Peyer's patch (tissue), 4 donors: ENCODE measurements around the gene TMEM163. TPM values are rescaled to one million over a fixed set of nuclear protein-coding genes. Genes with fewer than 3 reads are reported as not detected.
A peak's percentile ranks its signal among the peaks of the same experiment; 100 is the strongest.

ENCODE experiments used
- DNase-seq, 3 donors: peaks; one replicate each; pipeline ENCODE4 v3.0.0-alpha.2; 2017 to 2019
- H3K27ac ChIP-seq, 4 donors: fragments of 200-600 bp; sonication (generic); one replicate each; pipeline ENCODE4 v1.5.1; 2016 to 2019
- H3K27me3 ChIP-seq, 2 donors: fragments of 200-600 bp; sonication (generic); one replicate each; pipeline ENCODE4 v1.5.1; 2019
- H3K36me3 ChIP-seq, 3 donors: fragments of 200-600 bp; sonication (generic); one replicate each; pipeline ENCODE4 v1.5.1; 2016 to 2019
- H3K4me1 ChIP-seq, 4 donors: fragments of 200-600 bp; sonication (generic); one replicate each; pipeline ENCODE4 v1.5.1; 2016 to 2019
- H3K4me3 ChIP-seq, 4 donors: fragments of 200-600 bp; sonication (generic); 1 replicate in 3 of 4; 2 replicates in 1 of 4; pipeline ENCODE4 v1.5.1; 2016 to 2019; ENCODE audit warnings: mild to moderate bottlenecking in 1 of 4
- H3K9me3 ChIP-seq, 4 donors: fragments of 200-600 bp; sonication (generic); one replicate each; pipeline ENCODE4 v1.5.1; 2016 to 2019; ENCODE audit warnings: mild to moderate bottlenecking in 1 of 4
- POLR2A ChIP-seq, 2 donors: fragments of 450-650 bp; IDR thresholded peaks; one replicate each; pipeline ENCODE4 v1.5.1; 2017; ENCODE audit warnings: antibody characterized with exemption in 2 of 2, mild to moderate bottlenecking in 2 of 2, moderate library complexity in 2 of 2
- total RNA-seq, 4 donors: library from RNA; depleted of rRNA; stranded (reverse); fragments of >200 nt; gene quantifications; one replicate each; pipeline ENCODE4 v1.1.0, GENCODE V29; 2016
- TF ChIP-seq, protein P1 (sequence below), 6 experiments: fragments of 450-650 bp in 4 of 6; fragments of 200-600 bp in 2 of 6; sonication (generic) in 1 of 6; IDR thresholded peaks; one replicate each; pipeline ENCODE4 v1.5.1; 2017 to 2019; ENCODE audit warnings: antibody characterized with exemption in 6 of 6, mild to moderate bottlenecking in 3 of 6, moderate library complexity in 1 of 6

TMEM163 gene
- total RNA-seq, 4 donors from 2014 or later, result 1.7 TPM; not detected in 3

DNA sequence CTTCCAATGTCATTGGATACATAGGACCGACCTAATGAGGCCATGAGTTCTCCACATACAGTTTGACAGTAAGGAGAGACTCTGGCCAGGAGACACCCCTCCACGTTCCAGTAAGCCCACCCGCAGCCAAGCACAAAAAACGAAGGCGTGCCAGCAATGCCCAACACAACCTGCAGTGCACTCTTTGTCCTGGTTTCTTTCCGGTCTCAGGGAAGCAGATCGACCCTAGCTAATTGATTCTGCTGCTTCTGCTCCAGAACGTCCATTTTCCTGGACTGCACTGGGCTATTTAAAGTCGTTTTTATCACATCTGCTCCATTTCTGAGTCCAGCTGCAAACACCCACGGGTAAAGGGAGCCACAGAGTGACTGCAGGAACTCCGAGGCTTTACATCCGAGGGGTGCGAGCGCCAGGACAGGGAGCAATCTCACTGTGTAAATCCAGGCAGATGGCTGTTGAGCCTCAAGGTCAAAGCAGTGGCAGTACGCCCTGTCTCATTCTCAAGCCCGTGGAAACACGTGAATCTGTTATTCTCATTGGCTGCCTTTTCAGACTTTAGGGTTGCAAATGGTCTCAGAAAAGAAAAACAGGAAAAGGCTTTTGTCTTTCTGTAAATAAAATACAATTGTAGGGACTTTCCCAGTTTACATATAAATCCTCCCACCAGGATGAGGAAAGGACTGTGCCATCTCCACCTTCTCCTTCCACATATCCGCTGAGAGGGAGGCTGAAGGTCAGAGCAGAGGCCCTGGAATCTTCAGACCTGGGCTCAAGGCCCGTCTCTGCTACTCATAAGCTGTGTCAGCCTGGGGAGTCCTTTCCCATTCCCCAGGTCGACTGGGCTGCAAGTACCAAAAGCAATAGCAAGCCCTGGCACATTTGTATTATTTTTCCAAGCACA is 40.7 kb downstream of the TMEM163 start:
- no peak for TF ChIP-seq POLR2A (IDR thresholded peaks at IDR 0.05)
- TF ChIP-seq, protein P1, sequence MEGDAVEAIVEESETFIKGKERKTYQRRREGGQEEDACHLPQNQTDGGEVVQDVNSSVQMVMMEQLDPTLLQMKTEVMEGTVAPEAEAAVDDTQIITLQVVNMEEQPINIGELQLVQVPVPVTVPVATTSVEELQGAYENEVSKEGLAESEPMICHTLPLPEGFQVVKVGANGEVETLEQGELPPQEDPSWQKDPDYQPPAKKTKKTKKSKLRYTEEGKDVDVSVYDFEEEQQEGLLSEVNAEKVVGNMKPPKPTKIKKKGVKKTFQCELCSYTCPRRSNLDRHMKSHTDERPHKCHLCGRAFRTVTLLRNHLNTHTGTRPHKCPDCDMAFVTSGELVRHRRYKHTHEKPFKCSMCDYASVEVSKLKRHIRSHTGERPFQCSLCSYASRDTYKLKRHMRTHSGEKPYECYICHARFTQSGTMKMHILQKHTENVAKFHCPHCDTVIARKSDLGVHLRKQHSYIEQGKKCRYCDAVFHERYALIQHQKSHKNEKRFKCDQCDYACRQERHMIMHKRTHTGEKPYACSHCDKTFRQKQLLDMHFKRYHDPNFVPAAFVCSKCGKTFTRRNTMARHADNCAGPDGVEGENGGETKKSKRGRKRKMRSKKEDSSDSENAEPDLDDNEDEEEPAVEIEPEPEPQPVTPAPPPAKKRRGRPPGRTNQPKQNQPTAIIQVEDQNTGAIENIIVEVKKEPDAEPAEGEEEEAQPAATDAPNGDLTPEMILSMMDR (IDR thresholded peaks at IDR 0.05), result no peak
- Histone ChIP-seq H3K36me3 (no peaks in the 10 kb centered on the region), H3K9me3 (no peaks in the 10 kb centered on the region), H3K4me3 (no peak overlapping the region), H3K27ac (no peak overlapping the region), H3K27me3 (no peaks in the 10 kb centered on the region), H3K4me1 (peaks cover 0 to 3% (median 0%) of the 10 kb centered on the region in 4 donors)
- no peak for DNase-seq

DNA sequence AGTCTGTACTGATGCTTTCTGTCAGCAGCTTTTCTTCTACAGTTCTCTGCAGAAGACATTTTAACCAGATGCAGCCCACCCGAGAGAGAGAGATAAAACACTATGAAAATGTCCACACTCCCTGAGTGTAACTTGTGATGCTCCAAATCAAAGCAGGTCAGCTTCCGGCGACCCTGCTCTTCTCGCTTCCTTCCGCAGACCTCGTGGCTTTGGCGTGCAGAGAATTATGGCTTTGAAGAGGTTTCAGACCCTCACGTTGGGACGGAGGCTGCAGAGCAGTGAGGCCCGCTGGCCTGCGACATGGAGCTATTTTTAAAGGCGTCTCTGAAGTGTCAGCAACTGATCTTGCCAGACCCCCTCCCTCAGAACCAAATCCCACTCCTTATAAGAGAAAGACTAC is 41.8 kb downstream of the TMEM163 start:
- Histone ChIP-seq H3K27ac (no peak overlapping the region), H3K36me3 (no peaks in the 10 kb centered on the region), H3K27me3 (no peaks in the 10 kb centered on the region), H3K9me3 (no peaks in the 10 kb centered on the region), H3K4me3 (no peak overlapping the region), H3K4me1 (peaks cover 0 to 3% (median 0%) of the 10 kb centered on the region in 4 donors)
- TF ChIP-seq POLR2A (IDR thresholded peaks at IDR 0.05), result no peak
- TF ChIP-seq, protein P1 (IDR thresholded peaks at IDR 0.05), result no peak
- DNase-seq, result peak in 1 of 3 donors; percentile 23

DNA sequence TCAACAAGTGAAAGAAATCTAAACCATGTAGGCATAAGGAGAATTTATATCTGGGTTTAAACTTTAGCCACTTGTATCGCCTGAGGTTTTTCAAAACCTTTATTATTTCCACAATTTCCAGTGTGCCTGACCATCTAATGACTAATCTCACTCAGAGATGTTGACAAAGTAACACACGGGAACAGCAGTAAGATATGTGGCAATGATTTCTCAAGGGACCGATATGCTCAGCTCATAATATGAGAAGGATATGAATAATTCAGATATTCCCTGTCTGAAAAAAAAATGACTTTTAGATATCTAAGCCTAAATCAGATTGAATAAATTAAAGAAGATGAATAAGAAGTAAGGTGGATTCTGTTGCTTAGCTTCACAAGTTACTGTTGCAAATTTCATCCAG is 43.5 kb downstream of the TMEM163 start:
- H3K27me3 ChIP-seq, result no peaks in the 10 kb centered on the region
- DNase-seq, result no peak
- no peaks in the 10 kb centered on the region for H3K36me3 ChIP-seq
- TF ChIP-seq POLR2A (IDR thresholded peaks at IDR 0.05), result no peak
- TF ChIP-seq, protein P1 (IDR thresholded peaks at IDR 0.05), result no peak
- peaks cover 0 to 4% (median 2%) of the 10 kb centered on the region in 4 donors for H3K4me1 ChIP-seq
- H3K9me3 ChIP-seq, result no peaks in the 10 kb centered on the region
- H3K4me3 ChIP-seq, result no peak overlapping the region
- no peak overlapping the region for H3K27ac ChIP-seq

DNA sequence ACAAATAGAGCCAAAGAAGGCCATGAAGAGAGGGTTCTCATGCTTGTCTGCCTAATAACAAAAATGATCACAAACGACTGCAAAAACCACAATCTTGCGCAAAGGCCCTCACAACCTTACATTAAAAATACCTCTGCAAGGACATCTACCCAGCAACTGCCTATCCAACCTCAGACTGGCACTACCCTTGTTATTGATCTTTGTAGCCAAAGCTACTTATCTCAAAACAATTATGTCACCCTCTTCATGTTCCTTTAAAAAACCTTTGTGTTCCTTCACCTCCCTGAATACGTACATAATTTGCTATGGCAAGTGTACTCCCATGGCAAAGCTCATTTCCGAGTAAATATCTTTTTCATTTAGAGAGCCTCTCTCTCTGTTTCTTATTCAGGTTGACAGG is 44.1 kb downstream of the TMEM163 start:
- Histone ChIP-seq H3K4me3 (no peak overlapping the region), H3K27me3 (no peaks in the 10 kb centered on the region), H3K9me3 (no peaks in the 10 kb centered on the region), H3K4me1 (peaks cover 0 to 4% (median 0%) of the 10 kb centered on the region in 4 donors), H3K36me3 (no peaks in the 10 kb centered on the region), H3K27ac (no peak overlapping the region)
- TF ChIP-seq, protein P1 (IDR thresholded peaks at IDR 0.05), result no peak
- TF ChIP-seq POLR2A (IDR thresholded peaks at IDR 0.05), result no peak
- DNase-seq, result no peak

DNA sequence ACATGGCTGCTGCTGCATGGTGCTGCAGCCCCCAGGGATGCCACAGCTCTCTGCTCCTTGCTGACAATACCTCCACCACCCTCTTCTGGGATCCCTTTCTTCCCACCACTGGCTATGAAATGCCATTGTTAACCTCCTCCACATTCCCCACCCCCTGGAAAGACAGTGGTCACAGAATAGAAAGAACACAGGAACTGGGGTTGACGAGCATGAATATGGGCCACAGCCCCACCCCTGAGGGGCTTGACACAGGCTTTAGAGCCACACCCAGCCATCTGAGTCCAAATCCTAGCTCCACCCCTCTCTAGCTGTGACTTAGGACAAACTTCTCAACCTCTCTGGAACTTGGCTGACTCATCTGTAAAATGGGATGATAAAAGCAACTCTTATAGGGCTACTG is 47.3 kb downstream of the TMEM163 start:
- peaks cover 0 to 4% (median 0%) of the 10 kb centered on the region in 4 donors for H3K4me1 ChIP-seq
- H3K27me3 ChIP-seq, result no peaks in the 10 kb centered on the region
- H3K36me3 ChIP-seq, result no peaks in the 10 kb centered on the region
- TF ChIP-seq, protein P1 (IDR thresholded peaks at IDR 0.05), result no peak
- no peak for TF ChIP-seq POLR2A (IDR thresholded peaks at IDR 0.05)
- DNase-seq, result peak in 1 of 3 donors; percentile 25
- H3K9me3 ChIP-seq, result no peaks in the 10 kb centered on the region
- peak overlapping the region in 1 of 4 donors; percentile 34 for H3K27ac ChIP-seq
- no peak overlapping the region for H3K4me3 ChIP-seq
